Activated CD4-positive, CD25-positive, alpha-beta regulatory T cell treated with anti-CD3 and anti-CD28 coated beads, Interleukin-2, amount 50 U/mL, for 72 hours (primary cell): Measurements from ENCODE around the gene HS2ST1.

Source experiments
- DNase-seq: peaks from one replicate; pipeline ENCODE4 v3.0.0; 2021

Gene HS2ST1

DNA sequence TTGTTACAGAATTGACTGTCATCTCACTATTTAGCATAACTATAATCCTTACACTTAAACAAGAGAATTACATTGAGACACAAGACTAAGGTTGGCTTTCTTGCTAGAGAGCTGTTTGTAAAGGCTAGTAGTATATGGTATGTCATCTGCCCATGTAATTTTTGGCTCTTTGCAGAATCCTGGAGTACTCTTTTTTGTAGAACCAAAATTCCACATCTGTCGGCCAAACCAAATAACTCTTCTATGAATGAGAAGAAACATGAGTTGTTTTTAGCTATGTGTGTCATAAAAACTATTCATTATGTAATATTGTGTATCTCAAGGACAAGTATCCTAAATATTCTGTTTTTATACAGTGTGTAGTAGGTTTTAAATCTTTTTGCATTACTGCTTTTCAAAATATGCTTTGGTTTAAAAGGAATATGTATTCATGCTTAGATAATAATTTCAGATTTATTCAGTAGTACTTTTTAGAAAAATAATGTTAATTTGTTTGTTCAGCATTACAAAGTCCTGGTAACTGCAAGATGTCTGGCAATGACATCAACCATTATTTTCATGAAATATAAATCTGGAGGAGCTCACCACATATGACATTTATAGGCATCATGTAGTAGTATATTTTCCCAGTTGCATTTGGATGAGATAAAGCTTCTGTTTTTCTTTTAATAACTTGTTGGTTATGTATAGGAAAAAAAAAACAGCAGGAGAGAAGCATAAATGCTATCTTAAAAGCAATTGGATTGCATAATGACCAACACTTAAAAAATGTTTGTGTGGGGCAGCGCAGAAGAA, 159.8 kb downstream of the HS2ST1 start:
- no peak for DNase-seq

DNA sequence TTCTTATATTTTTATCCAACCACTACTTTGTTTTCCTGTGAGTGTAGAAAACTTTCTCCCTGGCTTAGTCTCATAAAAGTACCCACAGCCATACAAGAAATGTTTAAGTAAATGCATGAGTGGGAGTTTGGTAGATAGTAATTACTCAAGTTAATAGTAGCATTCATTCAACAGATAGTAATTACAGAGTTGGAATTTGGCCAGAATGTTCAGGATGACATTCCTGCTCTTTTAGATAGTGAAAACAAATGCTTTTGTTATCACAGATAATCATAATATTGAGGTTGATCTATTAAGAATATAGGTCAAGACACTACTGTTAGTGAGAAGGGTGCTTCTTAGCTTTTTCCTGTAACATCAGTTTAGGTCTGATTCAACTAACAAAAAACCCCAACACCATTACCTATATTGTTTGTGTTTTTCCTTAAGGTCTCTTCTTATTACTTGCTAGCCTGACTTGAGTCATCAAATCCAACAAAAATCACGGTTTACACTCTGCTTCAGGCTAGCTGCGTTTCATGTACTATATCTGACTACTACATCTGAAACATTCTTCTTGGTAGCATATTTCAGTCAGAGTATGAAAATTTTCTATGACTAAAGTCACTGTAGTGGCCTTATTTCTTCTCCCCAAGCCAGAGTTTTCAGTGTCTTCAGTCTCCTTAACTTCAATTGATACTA, 163.7 kb downstream of the HS2ST1 start:
- no peak for DNase-seq

DNA sequence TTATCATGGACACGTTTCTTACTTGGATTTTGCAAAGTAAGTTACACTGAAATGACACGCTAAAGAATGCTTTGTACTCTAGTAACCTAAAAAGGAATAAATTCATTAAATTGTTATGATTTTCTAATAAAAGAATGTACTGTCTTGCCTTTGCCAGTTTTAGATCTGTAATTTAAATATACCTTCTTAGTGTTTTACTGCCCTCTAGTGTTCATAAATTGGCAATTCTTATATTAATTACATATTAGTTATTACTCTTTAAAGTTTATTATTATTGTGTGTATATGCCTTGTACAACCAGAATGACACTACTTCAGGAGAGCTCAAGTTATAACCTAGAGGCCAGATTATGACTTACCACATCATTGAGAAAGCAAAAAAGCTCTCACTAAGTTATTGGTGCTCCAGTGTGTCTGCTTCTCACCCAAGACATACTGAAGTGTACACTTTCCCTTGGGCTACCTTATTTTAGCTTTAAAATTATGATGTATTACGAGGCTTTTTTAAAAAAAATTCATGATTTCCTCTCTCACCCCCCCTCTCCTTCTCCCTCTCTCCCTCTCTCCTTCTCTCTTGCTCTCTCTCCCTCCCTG, 169.9 kb downstream of the HS2ST1 start:
- no peak for DNase-seq

DNA sequence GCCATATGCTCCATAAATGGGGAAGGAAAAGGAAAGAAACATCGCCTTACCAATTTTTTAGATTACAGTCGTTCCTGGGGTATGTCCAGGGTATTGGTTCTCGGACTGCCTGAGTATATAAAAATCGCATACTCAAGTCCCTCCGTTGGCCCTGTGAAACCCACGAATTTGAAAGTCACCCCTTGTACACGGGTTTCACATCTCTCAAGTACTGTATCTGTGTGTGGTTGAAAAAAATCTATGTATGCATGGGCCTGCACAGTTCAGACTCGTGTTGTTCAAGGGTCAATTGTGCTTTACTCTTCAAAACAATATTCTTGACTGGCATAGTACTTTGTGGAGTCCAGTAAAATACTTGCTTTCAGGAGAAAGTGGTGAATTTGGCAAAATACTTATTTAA, 171.7 kb downstream of the HS2ST1 start:
- DNase-seq = no peak

DNA sequence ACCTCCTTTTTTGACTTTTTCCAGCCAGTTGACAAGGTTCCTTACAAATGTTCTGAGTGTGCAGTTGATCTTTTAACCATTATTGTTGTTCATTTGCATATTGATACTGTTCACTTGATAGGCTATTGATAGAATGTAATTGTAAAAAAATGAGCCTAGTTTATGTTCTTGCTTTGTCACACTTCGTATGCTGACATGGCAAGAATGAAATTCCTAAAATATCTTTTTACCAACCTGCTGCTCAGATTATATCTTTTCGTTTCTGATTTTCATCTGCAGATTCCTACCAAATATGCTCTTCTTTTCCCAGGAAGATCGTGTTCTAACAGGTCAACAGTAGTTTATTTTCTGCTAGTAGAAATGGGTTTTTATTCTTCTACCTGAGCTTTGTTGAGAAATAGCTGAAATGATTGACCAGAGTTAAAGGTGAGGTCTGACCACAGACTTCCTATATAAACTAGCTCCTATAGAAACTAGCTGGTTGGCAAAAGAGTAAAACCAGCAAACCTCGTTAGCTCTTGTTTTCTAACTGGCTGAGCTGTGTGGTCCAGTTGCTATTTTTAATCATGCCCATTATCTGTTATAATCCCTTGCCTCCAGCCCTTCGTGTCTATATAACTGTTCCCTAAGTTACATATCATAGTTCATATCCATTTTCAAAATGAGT, 174.8 kb downstream of the HS2ST1 start:
- DNase-seq = no peak

DNA sequence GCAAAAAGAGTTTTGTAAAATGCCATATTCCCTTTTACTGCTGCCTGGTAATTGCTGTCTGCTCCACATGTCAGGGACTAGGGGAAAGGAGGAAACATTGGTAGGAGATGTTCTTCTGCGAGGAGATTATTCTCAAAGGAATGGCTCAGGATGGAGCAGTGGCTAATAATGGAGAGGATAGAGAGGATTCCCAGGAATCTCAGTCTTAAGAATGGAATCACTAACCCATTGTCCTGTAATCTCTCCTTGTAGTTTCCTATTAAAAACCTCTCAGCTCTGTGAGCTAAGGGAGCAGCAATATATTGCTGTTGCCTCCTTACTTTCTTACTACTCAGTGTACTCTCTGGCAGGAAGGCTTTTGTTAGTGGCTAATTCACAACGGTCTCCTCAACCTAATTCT, 175.4 kb downstream of the HS2ST1 start:
- DNase-seq = no peak

DNA sequence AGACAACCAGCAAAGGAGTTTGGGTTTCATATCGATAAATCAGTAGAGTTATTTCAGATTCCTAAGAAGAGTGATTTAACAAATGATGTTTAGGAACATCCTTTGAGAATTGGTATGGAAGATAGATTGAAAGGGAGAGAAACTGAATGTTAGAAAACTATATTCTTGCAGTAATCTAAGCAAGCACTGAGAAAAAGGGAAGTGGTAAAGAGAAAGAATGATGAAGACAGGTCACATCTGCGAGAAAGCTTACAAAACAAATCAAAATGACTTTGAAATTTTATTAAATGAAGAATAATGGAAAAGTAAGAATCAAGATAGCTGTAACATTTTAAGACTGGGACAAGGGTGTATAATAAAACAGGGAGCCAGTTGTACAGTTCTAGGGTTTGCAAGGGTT, 177.0 kb downstream of the HS2ST1 start:
- DNase-seq = no peak

DNA sequence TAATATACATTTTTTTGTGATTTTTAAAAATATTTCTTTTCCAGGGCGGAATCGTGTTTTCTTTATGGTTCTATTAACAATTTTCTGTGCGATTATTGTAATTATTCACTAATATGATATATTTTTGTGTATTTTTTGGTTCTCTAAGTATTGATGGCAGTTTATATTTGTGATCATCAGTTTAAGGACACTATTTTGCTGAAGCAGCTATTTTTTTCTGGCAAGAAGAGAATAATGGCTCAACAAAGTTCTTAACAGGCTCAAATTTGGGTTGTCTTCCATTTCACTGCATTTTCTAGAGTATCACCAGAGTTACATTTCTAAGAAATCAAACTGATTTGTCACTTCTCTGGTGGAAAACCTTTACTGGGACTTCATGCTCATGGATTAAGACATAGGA, 178.4 kb downstream of the HS2ST1 start:
- DNase-seq = no peak

DNA sequence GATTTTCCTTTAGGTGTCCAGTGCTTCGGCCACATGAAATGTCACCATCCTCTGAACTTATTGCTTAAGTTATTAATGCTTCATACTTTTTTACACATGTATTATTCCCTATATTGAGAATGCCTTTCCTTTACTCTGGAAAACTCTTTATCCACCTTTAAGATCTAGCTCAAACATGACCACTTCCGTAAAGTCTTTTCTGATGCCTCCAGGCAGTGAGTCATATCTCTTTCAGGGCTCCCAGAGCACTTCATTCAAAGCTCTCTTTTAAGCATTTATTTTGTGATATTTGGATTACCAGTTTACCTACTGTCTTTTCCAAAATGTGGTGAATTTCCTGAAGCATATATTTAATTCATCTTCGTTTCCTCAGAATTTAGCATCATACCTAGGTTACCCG, 178.9 kb downstream of the HS2ST1 start:
- no peak for DNase-seq

DNA sequence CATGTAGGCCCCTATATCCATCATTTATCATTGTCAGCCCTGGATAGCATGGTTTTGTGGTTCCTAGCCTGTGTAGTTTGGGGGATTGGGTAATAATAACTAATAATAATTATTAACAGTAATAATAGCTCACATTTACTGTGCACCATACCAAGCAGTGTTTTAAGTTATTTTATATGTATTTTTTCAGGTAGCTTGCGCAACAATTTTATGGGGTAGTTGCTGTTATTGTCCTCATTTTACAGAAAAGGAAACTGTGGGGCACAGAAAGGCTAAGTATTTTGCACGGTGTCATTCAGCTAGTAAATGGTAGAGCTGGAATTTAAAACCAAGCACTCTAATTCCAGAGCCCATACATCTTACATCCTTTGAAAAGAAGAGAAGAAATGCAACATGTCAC, 179.8 kb downstream of the HS2ST1 start:
- no peak for DNase-seq

DNA sequence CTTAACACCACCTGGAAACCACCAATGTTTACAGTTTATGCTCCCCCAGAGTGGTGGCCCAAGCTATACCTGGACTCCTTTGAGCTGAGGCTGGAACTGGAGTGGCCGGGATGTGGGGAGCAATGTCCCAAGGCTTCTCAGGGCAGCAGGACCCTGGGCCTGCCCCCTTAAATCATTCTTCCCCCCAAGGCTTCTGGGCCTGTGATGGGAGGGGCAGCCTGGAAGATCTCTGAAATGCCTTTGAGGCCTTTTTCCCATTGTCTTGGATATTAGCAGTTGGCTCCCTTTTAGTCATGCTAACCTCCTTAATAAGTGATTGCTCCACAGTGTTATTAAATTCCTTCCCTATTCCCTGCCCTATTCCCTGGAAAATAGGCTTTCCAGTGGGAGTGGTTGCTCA, 185.8 kb downstream of the HS2ST1 start:
- no peak for DNase-seq

DNA sequence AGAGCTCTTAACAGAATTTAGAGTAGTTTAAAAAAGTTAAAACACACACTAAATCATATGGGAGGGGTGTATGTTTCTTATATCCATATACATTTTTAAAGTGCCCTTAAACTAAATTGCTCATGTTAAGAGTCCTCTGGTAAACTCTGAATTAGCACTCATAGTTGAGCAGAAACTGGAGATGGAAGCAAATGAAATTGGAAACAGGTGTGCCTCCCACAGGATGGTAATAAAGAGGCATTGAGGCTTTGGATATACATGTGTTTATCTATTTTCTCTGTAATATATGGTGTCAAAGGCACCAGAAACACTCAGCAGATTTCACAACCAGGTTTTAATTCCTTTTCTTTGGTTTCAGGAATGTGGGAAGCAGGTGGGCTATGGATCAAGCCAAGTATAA, 188.6 kb downstream of the HS2ST1 start:
- no peak for DNase-seq

DNA sequence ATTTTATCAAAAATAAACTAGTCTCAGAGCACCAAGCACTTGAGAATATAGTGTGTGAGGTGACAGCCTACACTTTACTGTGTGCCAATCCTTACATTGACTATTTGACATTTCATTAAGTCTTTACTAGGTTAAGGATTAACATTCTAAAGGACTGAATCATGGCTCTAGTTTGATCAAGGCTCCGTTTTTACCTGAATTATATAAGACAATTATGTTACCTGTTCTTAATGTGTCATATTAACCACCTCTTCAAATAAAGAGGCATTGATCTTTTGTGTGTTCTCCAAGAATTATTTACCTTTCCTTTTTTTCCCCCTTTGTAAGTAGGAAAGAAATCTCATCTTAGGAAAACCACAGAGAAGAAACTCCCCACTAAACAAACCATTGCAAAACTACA, 189.7 kb downstream of the HS2ST1 start:
- DNase-seq = no peak

DNA sequence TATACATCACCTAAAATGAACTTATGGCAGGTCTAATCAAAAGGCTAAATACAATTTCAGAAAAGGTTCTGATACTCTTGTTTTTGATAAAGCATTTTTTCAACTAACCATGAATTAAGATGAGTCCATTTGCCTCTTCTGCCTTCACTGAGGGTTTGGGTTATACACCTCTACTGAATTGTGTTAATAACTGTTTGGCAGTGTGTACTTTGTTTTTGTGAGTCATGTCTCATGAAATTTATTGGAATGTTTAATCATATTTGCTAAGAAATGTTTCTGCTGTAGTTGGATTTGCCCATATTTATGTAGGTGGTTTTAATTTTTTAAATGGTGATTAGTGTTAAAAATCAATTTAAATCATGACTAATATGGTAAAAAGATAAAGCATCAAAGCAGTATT, 190.5 kb downstream of the HS2ST1 start:
- DNase-seq = no peak

DNA sequence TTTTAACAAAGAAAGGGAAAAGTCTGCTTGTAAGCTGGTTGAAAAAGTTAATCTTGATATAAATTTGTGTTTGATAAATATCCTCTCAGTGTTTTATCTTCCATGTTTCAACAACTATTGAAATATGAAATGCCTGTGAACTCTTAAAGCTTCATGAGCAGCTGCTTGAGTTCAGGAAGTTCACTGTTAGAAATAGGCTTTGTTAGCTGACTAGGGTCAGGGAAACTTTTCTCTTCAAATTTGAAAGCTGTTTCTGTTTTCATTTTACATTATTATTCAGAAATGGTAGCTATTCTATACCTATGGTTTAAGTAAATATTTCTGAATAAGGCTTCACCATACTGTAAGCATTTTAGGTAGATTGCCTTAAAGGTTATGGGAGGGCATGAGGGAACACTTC, 191.7 kb downstream of the HS2ST1 start:
- no peak for DNase-seq

DNA sequence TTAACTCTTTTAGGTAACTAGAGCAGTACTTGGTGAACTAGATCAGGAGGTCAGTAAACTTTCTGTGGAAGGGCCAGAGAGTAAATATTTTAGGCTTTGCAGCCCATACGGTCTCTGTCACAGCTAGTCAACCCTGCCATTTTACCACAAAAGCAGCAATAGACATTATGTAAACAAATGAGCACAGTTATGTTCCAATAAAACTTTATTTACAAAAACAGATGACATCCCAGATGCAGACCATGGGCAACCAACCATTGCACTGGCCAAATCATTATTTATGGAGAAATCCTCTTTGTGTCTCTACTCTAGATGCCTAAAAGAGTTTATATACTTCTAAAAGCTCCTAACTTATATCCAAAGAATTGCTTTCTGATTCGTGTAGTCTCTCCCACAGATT, 192.4 kb downstream of the HS2ST1 start:
- DNase-seq = no peak

DNA sequence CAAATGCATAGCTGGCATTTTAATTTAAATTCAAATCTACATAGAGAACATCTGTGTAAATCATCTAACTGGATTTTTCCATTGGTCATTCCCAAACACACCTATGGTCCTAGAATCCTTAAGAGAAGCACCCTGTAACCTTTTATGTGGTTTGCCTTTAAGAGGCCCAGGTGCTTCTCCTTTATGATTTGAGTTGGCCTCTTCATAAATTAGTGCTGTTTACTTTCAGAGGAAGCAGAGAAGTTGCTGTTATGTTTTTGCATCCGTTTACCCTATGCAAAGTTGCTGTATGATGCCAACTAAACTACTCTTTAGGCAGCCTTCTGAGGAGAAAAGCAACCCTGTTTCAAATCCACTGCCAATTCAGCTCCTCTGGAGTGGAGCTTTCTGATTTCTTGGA, 193.8 kb downstream of the HS2ST1 start:
- DNase-seq = no peak

DNA sequence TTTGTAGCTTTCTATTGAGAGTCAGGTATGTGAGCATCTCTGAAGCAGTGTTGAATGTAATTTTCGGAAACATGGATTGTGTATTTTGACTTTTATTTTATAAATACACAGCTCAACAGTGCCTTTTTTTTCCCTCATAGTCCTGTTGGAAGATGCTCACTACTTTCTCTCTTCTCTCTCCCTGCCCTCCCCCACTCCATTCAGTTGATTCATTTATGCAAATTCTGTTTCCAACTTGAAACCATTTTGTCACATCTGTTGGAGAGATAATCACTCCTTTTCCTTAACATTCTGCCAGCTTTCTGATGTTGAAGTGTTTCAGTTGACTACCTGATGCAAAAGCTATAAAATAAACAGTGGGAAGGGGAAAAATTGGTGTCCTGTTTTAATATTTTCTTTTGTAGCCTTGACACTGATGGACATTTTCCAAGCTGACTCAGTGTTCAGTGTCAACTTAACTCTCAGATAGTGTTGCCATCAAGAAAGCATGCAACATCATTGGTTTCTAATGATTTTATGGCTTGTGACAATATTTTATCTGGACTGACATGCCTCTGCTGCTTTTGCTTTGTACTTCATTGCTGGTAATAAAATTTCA, 194.5 kb downstream of the HS2ST1 start:
- DNase-seq = no peak

DNA sequence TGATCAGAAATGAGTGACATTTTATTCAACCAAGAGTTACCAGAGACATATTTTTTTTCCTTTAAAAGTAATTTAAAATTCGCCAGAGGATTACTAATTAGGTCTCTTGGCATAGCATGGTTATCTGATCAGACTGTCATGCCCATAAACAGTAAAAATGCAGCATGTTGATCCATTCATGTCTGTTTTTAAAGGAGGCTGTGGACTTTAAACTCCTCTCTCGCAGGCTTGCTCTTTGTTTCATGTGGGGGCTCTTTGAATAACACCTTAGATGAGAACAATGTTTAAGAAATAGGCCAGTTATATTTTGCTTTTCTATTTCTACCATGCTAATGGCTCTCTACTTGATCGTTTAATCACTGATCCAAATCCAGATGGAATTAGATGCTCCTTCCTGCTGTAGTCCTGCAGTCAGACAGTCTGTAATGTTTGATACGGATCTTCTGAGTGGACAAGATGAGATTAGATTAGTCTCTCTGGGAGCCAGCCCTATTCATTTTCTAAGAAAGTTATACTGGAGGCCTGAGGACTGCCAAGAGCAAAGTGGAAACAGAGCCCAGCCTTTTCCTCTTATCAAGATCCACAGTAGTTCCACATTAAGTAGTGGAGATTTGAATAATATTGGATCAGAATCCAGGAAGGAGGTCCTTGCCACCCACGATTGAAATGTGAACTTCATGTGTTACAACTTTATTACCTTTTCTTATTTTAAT, 197.4 kb downstream of the HS2ST1 start:
- DNase-seq = no peak

DNA sequence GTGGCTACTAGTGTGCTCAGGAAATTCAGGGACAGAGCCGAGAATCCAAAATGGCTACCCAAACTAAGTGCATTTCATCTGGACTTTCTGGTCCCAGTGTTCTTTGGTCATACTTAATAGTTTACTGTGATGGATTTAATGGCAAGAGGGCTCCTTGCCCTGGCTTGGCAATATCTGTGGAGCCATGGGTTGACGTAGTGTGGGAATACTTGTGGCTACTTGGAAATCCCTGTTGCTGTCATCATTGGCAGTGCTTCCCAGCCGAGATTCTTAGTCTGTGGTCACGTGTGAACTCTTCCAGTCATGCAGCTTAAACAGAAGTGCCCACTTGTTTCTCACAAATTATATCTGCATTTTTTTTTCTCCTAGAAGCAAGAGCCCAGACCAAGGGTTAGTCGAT, 198.9 kb downstream of the HS2ST1 start:
- no peak for DNase-seq

DNA sequence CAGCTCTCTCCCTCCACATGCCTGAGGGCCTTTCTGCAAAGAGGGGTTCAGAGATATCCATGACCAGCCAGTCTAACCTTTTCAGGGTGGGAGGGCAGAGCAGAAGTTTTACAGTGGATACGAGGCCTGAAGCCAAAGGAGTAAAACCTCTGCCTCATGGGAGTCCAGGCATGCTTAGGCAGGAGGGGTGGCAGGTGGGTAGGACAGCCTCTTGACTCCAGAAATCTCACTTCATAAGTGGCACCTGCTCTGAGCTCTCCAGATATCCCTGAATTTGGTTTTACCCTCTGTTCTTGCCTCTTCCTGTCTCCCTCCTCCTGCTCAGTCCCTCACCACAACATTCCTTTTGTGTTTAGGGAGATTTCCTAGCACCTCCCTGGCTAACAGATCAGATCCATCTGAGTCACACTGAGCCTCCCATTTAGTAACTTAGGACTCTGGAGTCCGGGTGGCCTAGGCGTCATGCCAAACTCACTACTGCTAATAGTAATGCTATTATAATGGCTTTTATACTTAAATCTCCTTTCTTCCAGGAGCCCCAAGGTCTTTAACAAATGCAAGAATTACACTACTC, 201.0 kb downstream of the HS2ST1 start:
- DNase-seq = no peak

DNA sequence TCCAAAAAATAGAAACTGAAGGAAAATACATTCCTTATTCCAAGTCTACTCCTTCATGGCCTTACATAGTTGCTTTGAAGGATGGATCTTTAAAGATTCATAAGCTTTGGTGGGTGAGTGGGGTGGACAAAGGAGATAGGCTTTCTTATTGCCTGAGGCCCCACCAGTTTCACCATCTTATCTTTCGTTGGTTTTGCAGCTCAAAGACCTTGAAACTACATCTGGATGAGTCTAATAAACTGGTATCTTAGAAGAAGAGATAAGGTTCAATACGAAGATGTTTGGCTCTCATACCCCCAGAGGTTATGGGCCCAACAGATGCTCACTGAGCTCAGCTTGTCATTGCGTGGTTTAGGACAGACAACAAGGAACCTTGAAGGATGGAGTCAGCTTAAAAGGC, 201.5 kb downstream of the HS2ST1 start:
- DNase-seq = no peak
